HFFc6 (cell line): ENCODE results near the gene HS6ST2. TPM values are rescaled to one million over a fixed set of nuclear protein-coding genes. Genes with fewer than 3 reads are reported as not detected.
"Not testable (repeated sequence)": the region's sequence is repeated elsewhere in the genome, so short reads cannot be mapped to it uniquely, and the experiment has no call there.

ENCODE experiments used
- DNase-seq: peaks from one replicate; pipeline ENCODE4 v3.0.0-alpha.2; 2018
- H3K27ac Mint-ChIP-seq: 2 replicates; pipeline ENCODE4 v1.8.0; 2020; ENCODE audit warnings: mild to moderate bottlenecking, mixed read lengths
- H3K27me3 Mint-ChIP-seq: 2 replicates; pipeline ENCODE4 v1.8.0; 2021; ENCODE audit warnings: mild to moderate bottlenecking, moderate library complexity, mixed read lengths; ENCODE audit not compliant: insufficient read depth
- H3K36me3 Mint-ChIP-seq: 2 replicates; pipeline ENCODE4 v1.8.0; 2021; ENCODE audit warnings: low read depth, mixed read lengths
- H3K4me1 Mint-ChIP-seq: 2 replicates; pipeline ENCODE4 v1.8.0; 2020; ENCODE audit warnings: low read depth, mixed read lengths
- H3K4me3 Mint-ChIP-seq: 2 replicates; pipeline ENCODE4 v1.8.0; 2020; ENCODE audit warnings: mild to moderate bottlenecking, moderate library complexity, mixed read lengths
- H3K9me3 Mint-ChIP-seq: 2 replicates; pipeline ENCODE4 v1.8.0; 2020; ENCODE audit warnings: mild to moderate bottlenecking, mixed read lengths
- total RNA-seq, 6 experiments: library from RNA; stranded (reverse); fragmentation: NEBNext Ultra II Directional; extraction: Animal tissue kit (Norgen Biotek cat#: 25700); gene quantifications; 2 replicates in 1 of 6; 3 replicates in 5 of 6; pipeline ENCODE4 v1.2.3, GENCODE V29; 2021
- TF ChIP-seq, protein P1 (sequence below): fragments of 200-600 bp; sonication (generic); IDR thresholded peaks from 2 replicates; pipeline ENCODE4 v1.5.0; 2021; ENCODE audit warnings: antibody characterized with exemption, mild to moderate bottlenecking

Gene HS6ST2
- total RNA-seq, 6 experiments from 2014 or later = not detected

DNA sequence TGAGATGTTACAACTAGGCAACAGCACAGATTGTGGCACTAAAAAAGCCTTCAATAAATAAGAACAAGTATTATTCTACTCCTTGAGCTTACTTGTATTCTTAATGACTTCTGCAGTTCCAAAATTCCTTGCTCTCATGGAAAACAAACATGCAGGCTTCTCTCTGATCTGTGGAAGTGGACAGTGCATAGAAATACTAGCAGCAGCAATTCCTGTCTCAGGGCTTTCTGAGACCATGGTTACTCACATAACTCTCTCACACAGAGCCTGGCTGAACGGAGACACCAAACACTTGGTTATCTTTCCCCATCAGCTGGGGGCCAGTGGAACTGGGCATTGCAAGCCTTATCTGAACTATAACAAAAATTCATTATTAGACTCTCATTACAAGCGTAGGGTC, 32.4 kb upstream of the HS6ST2 start:
- Mint-ChIP-seq H3K4me1 (no peaks in the 10 kb centered on the region), H3K9me3 (no peaks in the 10 kb centered on the region), H3K27me3 (peaks cover 1% of the 10 kb centered on the region; the same call in 1 of the 2 replicates), H3K27ac (no peak overlapping the region), H3K36me3 (no peaks in the 10 kb centered on the region), H3K4me3 (no peak overlapping the region)
- DNase-seq = no peak
- TF ChIP-seq, protein P1, sequence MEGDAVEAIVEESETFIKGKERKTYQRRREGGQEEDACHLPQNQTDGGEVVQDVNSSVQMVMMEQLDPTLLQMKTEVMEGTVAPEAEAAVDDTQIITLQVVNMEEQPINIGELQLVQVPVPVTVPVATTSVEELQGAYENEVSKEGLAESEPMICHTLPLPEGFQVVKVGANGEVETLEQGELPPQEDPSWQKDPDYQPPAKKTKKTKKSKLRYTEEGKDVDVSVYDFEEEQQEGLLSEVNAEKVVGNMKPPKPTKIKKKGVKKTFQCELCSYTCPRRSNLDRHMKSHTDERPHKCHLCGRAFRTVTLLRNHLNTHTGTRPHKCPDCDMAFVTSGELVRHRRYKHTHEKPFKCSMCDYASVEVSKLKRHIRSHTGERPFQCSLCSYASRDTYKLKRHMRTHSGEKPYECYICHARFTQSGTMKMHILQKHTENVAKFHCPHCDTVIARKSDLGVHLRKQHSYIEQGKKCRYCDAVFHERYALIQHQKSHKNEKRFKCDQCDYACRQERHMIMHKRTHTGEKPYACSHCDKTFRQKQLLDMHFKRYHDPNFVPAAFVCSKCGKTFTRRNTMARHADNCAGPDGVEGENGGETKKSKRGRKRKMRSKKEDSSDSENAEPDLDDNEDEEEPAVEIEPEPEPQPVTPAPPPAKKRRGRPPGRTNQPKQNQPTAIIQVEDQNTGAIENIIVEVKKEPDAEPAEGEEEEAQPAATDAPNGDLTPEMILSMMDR = no peak

DNA sequence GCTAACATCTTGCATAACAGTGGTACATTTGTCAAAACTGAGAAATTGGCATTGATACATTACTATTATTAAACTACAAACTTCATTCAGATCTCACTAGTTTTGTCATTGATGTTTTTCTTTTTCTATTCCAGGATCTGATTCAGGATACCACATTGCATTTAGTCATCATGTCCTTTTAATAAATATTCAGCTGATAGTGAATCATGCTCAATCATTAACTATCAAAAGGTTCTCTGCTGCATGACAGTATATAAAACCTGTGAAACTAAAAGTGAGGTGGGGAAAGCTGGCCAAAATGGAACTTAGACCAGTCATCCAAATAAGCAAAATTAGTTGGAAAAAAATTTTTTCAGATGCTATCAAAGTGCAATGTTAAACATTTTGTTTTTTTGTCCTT, 28.1 kb upstream of the HS6ST2 start:
- Mint-ChIP-seq H3K4me3 (no peak overlapping the region), H3K36me3 (no peaks in the 10 kb centered on the region), H3K4me1 (no peaks in the 10 kb centered on the region), H3K9me3 (peaks cover 12% of the 10 kb centered on the region), H3K27me3 (peaks cover 1% of the 10 kb centered on the region; the same call in 1 of the 2 replicates), H3K27ac (no peak overlapping the region)
- no peak for DNase-seq
- TF ChIP-seq, protein P1 = no peak

DNA sequence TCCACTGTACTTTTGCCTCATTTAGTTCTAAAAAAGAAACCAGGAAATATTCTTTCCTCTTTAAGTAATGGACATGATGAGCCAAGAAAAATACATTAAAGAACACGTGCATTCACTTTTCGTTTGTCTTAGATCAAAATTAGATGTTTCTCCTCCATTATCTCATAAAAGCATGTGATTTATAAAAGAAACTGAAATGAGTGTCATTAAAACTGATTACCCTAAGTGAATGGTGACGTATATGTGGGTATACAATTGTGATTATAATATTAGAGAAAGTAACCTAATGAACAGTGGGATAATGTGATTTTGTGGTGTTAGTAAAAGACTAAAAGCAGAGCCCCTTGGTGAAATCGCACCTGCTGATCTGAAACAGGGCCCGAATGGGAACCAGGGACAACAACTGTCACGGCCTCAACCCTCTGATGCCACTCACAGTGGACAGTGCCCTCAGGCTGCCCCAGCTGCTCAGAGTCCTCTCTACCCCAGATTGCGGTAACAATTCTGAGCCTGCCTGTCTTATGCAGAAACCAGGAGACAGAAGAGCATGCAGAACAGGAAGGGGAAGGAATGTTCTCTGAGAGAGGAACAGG, 25.7 kb upstream of the HS6ST2 start:
- Mint-ChIP-seq H3K4me3 (no peak overlapping the region), H3K36me3 (no peaks in the 10 kb centered on the region), H3K27me3 (no peaks in the 10 kb centered on the region), H3K4me1 (no peaks in the 10 kb centered on the region), H3K27ac (no peak overlapping the region), H3K9me3 (peaks cover 12% of the 10 kb centered on the region)
- TF ChIP-seq, protein P1 = no peak
- DNase-seq = no peak

DNA sequence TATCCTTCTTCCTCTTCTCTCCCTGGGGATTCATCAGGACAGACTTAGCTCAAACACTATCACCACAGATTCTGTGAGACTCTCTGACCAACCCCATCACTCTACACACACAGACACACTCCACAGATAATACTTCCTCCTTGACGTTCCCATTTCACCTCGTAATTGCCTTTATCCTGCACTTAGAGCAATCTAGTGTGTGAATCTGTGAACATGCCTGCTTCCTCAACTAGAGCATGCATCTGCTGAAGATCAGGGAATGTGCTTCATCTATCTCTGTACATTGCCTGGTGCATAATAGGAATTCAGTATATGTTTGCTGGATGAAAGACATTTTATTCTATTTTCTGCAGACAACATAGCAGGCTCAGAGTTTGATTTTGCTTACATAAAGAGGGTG, 25.1 kb upstream of the HS6ST2 start:
- TF ChIP-seq, protein P1 = no peak
- no peak for DNase-seq
- no peak overlapping the region for H3K4me3 Mint-ChIP-seq
- H3K4me1 Mint-ChIP-seq = no peaks in the 10 kb centered on the region
- H3K9me3 Mint-ChIP-seq = peaks cover 12% of the 10 kb centered on the region
- H3K27ac Mint-ChIP-seq = no peak overlapping the region
- H3K36me3 Mint-ChIP-seq = no peaks in the 10 kb centered on the region
- H3K27me3 Mint-ChIP-seq = no peaks in the 10 kb centered on the region

DNA sequence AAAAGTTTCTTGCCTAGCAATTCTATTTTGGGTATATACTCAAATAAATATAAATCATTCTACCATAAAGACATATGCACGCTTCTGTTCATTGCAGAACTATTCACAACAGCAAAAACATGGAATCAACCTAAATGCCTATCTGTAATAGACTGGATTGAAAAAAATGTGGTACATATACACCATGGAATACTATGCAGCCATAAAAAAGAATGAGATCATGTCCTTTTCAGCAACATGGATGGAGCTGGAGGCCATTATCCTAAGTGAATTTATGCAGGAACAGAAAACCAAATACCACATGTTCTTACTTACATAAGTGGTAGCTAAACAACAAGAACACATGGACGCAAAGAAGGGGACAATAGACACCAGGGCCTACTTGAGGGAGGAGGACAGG, 21.6 kb upstream of the HS6ST2 start:
- H3K4me3 Mint-ChIP-seq, H3K27me3 Mint-ChIP-seq, H3K4me1 Mint-ChIP-seq, H3K36me3 Mint-ChIP-seq, DNase-seq, H3K9me3 Mint-ChIP-seq, H3K27ac Mint-ChIP-seq: not testable (repeated sequence)

DNA sequence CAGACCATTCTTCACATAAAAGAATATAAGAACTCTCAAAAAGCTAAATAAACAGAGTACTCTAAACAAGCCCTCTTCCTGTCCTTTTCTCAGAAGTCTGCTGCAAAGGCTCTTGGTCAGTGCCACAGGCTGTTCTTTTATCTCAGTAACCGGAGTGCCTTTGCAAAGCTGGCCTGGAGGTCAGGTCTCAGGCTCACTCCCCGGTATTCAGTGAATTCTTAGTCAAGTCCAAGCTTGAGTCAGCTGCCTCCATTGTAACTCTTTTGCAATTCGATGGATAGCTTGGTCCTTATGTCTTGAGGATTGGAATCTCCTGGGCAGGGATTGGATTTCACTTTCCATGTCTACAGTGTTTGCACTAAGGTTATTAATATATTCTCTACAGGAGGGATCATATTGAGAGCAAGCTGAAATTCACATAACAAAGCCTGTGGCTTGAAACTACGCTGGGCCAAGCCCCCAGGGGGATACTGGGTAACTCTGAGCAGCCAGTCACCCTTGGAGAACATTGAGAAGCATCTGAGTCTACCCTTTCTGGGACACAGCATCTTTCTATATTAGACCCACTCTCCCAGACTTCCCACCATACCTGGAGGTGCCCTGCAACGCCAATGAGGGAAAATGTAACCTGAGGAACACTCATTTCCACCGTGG, 10.0 kb upstream of the HS6ST2 start:
- TF ChIP-seq, protein P1 = no peak
- Mint-ChIP-seq H3K27me3 (no peaks in the 10 kb centered on the region), H3K4me3 (no peak overlapping the region), H3K9me3 (no peaks in the 10 kb centered on the region), H3K4me1 (no peaks in the 10 kb centered on the region), H3K27ac (no peak overlapping the region), H3K36me3 (no peaks in the 10 kb centered on the region)
- no peak for DNase-seq
